Left ventricle myocardium inferior (tissue), 1 donor: ENCODE results near the gene MBOAT1. TPM values are rescaled to one million over a fixed set of nuclear protein-coding genes. Genes with fewer than 3 reads are reported as not detected.
A peak's percentile ranks its signal among the peaks of the same experiment; 100 is the strongest.

Experiments used
- DNase-seq: peaks from one replicate; pipeline ENCODE4 v3.0.0-alpha.2; 2020
- H3K27ac ChIP-seq: fragments of 200-600 bp; replicated peaks from 2 replicates; pipeline ENCODE4 v1.8.0; 2021
- H3K27me3 ChIP-seq: fragments of 200-600 bp; 2 replicates; pipeline ENCODE4 v1.8.0; 2021; ENCODE audit warnings: low read depth
- H3K36me3 ChIP-seq: fragments of 200-600 bp; 2 replicates; pipeline ENCODE4 v1.8.0; 2021
- H3K4me1 ChIP-seq: fragments of 200-600 bp; 2 replicates; pipeline ENCODE4 v1.8.0; 2021
- H3K4me3 ChIP-seq: fragments of 200-600 bp; 2 replicates; pipeline ENCODE4 v1.8.0; 2021; ENCODE audit warnings: mild to moderate bottlenecking, moderate library complexity
- H3K9me3 ChIP-seq: fragments of 200-600 bp; replicated peaks from 2 replicates; pipeline ENCODE4 v1.8.0; 2021
- intact Hi-C: fragments of 100-400 bp; cut with micrococcal nuclease; formaldehyde crosslinking; loops from one replicate; pipeline ENCODE4 v1.11.0; 2022
- total RNA-seq: library from RNA; stranded (reverse); fragmentation: NEBNext Ultra II Directional; extraction: Animal tissue kit (Norgen Biotek cat#: 25700); gene quantifications from one replicate; pipeline ENCODE4 v1.2.1, GENCODE V29; 2021
- TF ChIP-seq, protein P1 (sequence below): fragments of 200-600 bp; IDR thresholded peaks from 2 replicates; pipeline ENCODE4 v1.8.0; 2021; ENCODE audit warnings: antibody characterized with exemption, mild to moderate bottlenecking, borderline replicate concordance
- donor health status: DM: no; HTN: yes; CAD: no; lungs with severe emphysema.

MBOAT1 gene
- total RNA-seq, 1 donor from 2014 or later: 5.6 TPM

DNA sequence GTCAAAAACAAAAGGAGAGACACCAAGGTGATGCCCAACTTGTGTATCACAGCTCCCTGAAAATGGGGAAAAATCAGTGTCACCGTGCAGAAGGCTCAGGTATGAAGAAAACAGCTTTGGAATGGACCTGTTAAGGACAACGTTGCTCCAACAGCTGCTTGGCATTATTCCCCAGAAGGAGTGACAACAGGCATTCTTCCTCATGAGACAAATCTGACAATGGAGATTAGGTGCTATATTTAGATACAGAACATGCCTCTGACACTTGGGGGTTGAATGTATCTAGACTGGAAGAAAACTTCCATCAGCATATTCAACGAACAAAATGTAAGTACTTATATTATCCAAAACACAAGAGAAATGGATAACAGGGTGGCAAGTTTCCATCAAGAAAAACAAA is 87.7 kb downstream of the MBOAT1 start:
- no peak for DNase-seq
- H3K9me3 ChIP-seq: no peaks in the 10 kb centered on the region

DNA sequence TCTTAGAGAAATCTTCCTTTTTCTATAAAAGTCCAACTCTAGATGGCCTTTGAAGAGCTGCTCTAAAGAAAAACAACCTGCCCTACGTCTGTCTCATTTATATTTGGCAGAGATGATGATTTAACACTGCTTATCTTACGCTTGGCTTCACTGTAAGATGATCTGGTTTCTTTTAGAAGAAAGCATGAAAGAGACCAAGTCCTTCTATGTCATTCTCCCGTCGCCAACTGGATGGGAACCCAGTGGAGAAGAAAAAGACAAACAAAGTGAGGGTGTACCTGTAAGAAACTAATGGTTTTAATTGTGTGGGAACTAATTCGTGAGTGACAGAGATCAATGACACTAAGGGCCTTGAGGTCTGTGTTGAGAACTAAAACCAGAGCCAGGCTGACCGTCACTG is 92.8 kb downstream of the MBOAT1 start:
- H3K9me3 ChIP-seq: no peaks in the 10 kb centered on the region
- H3K27me3 ChIP-seq: no peaks in the 10 kb centered on the region
- H3K4me3 ChIP-seq: no peak overlapping the region
- peaks cover 35% of the 10 kb centered on the region for H3K36me3 ChIP-seq
- TF ChIP-seq, protein P1, sequence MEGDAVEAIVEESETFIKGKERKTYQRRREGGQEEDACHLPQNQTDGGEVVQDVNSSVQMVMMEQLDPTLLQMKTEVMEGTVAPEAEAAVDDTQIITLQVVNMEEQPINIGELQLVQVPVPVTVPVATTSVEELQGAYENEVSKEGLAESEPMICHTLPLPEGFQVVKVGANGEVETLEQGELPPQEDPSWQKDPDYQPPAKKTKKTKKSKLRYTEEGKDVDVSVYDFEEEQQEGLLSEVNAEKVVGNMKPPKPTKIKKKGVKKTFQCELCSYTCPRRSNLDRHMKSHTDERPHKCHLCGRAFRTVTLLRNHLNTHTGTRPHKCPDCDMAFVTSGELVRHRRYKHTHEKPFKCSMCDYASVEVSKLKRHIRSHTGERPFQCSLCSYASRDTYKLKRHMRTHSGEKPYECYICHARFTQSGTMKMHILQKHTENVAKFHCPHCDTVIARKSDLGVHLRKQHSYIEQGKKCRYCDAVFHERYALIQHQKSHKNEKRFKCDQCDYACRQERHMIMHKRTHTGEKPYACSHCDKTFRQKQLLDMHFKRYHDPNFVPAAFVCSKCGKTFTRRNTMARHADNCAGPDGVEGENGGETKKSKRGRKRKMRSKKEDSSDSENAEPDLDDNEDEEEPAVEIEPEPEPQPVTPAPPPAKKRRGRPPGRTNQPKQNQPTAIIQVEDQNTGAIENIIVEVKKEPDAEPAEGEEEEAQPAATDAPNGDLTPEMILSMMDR: no peak
- peak overlapping the region; percentile 37 for H3K27ac ChIP-seq
- intact Hi-C loops: no loop called here
- DNase-seq: no peak
- H3K4me1 ChIP-seq: peaks cover 19% of the 10 kb centered on the region

More for the DNA sequence above, 87.7 kb downstream of the MBOAT1 start:
- H3K27ac ChIP-seq: no peak overlapping the region
- TF ChIP-seq, protein P1: no peak
- H3K4me3 ChIP-seq: no peak overlapping the region
- intact Hi-C loops: no loop called here
- H3K36me3 ChIP-seq: peaks cover 20% of the 10 kb centered on the region
- H3K27me3 ChIP-seq: no peaks in the 10 kb centered on the region
- peaks cover 31% of the 10 kb centered on the region for H3K4me1 ChIP-seq

DNA sequence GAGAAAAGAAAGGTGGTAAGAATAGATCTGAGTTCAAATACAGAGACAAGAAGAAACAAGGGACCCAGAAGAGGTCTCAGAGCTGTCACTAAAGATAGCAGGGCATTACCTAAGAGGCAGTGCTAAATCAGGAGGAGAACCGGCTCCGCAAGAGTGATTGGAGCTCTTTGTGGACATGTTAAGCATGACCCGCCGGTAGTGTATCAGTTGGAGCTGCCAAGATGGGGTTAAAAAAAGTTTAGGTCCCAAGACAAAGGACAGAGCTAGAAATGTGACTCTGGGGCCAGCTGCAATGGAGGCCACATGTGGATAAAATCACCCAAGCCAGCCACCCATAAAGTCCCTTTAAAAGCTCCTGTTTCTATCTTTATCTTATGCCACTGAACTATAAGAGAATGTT is 93.4 kb downstream of the MBOAT1 start:
- Histone ChIP-seq H3K36me3 (peaks cover 35% of the 10 kb centered on the region), H3K9me3 (no peaks in the 10 kb centered on the region), H3K4me3 (no peak overlapping the region), H3K27ac (peak overlapping the region; percentile 37), H3K4me1 (peaks cover 15% of the 10 kb centered on the region), H3K27me3 (no peaks in the 10 kb centered on the region)
- TF ChIP-seq, protein P1: no peak
- intact Hi-C loops: no loop called here
- no peak for DNase-seq

DNA sequence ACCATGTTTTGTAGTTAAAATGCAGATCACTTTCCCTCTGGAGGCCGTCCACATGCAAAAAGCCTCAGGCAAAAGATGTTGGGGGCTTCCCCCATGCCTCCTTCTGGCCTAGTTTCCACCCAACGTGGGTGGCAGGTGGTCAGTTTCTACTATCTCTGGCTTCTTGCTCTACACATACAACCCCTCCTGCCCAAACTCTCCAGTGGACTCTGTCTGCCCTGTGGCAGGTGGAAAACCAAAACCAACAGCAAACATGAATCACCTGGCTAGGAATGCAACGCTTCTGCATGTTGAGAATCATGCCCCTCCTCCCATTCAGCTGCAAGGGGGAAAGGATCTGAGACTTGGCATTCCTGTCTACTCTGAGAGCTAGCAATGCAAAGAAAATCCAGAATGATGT is 94.8 kb downstream of the MBOAT1 start:
- Histone ChIP-seq H3K36me3 (peaks cover 33% of the 10 kb centered on the region), H3K27me3 (no peaks in the 10 kb centered on the region), H3K27ac (no peak overlapping the region), H3K4me3 (no peak overlapping the region), H3K9me3 (no peaks in the 10 kb centered on the region), H3K4me1 (peaks cover 15% of the 10 kb centered on the region)
- intact Hi-C loops: no loop called here
- TF ChIP-seq, protein P1: no peak
- DNase-seq: no peak

DNA sequence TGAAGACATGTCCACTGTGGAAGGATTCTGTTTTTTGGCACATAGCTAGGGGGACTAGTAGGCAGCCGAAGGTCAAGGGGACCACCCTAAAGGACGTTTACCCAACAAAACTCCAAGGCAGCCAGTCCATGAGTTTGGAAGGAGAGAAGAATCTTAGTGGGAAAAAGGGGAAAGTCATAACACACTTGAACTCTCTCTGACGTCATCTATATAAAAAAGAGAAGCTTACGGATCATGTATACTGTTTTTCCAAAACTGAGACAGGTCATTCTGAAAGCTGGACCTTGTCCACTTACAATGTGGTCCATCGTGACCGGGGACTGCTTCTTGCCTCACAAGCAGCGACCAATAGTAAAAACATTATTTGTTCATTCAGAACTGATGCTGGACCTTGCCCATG is 95.5 kb downstream of the MBOAT1 start:
- Histone ChIP-seq H3K4me1 (peaks cover 15% of the 10 kb centered on the region), H3K9me3 (no peaks in the 10 kb centered on the region), H3K4me3 (no peak overlapping the region), H3K27me3 (no peaks in the 10 kb centered on the region), H3K27ac (no peak overlapping the region), H3K36me3 (peaks cover 36% of the 10 kb centered on the region)
- TF ChIP-seq, protein P1: no peak
- intact Hi-C loops: no loop called here
- no peak for DNase-seq
